Mesothelial cell of epicardium (in vitro differentiated cells): ENCODE measurements around the gene PACRG. TPM values are rescaled to one million over a fixed set of nuclear protein-coding genes. Genes with fewer than 3 reads are reported as not detected.

Experiments
- DNase-seq, 2 experiments: peaks; one replicate each; pipeline ENCODE4 v3.0.0; 2021; ENCODE audit warnings: low spot score in 2 of 2; ENCODE audit not compliant: unreplicated experiment in 2 of 2
- H3K27ac Mint-ChIP-seq: 2 replicates; pipeline ENCODE4 v1.8.0; 2021; ENCODE audit warnings: mixed read lengths
- H3K27me3 Mint-ChIP-seq: 2 replicates; pipeline ENCODE4 v1.8.0; 2021; ENCODE audit warnings: low read depth, mixed read lengths
- H3K36me3 Mint-ChIP-seq: 2 replicates; pipeline ENCODE4 v1.8.0; 2021; ENCODE audit warnings: mixed read lengths
- H3K4me1 Mint-ChIP-seq: 2 replicates; pipeline ENCODE4 v1.8.0; 2021; ENCODE audit warnings: mixed read lengths
- H3K4me3 Mint-ChIP-seq: 2 replicates; pipeline ENCODE4 v1.8.0; 2021; ENCODE audit warnings: mild to moderate bottlenecking, moderate library complexity, mixed read lengths
- H3K9me3 Mint-ChIP-seq: 2 replicates; pipeline ENCODE4 v1.8.0; 2021; ENCODE audit warnings: mixed read lengths
- total RNA-seq: library from RNA; stranded (reverse); gene quantifications from 3 replicates; pipeline ENCODE4 v1.2.1, GENCODE V29; 2021
- TF ChIP-seq, protein P1 (sequence below): fragments of 200-600 bp; sonication (generic); IDR thresholded peaks from one replicate; pipeline ENCODE4 v1.5.0; 2021; ENCODE audit warnings: antibody characterized with exemption; ENCODE audit not compliant: unreplicated experiment

The PACRG gene
- total RNA-seq, 1 donor from 2014 or later: 1.6 TPM

DNA sequence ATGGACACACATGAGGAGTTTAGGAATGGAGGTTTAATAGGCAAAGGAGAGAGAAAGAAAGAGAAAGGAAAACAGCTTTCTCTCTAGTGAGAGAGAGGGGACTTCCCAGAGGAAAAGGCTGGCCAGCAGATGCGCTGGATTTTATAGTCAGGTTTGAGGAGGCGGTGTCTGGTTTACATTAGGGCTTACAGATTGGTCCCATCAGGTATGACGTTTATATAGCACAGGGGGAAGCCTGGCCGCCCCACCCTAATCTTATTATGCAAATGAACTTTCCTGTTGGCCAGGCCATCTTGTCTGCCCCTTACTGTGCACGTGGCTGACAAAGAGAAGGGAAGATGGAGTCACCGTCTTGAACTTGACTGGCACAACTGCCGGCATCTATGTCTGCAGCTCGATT lies 600.1 kb downstream of the PACRG start:
- peaks cover 12% of the 10 kb centered on the region for H3K4me1 Mint-ChIP-seq
- no peaks in the 10 kb centered on the region for H3K27me3 Mint-ChIP-seq
- no peaks in the 10 kb centered on the region for H3K36me3 Mint-ChIP-seq
- H3K4me3 Mint-ChIP-seq: no peak overlapping the region
- TF ChIP-seq, protein P1, sequence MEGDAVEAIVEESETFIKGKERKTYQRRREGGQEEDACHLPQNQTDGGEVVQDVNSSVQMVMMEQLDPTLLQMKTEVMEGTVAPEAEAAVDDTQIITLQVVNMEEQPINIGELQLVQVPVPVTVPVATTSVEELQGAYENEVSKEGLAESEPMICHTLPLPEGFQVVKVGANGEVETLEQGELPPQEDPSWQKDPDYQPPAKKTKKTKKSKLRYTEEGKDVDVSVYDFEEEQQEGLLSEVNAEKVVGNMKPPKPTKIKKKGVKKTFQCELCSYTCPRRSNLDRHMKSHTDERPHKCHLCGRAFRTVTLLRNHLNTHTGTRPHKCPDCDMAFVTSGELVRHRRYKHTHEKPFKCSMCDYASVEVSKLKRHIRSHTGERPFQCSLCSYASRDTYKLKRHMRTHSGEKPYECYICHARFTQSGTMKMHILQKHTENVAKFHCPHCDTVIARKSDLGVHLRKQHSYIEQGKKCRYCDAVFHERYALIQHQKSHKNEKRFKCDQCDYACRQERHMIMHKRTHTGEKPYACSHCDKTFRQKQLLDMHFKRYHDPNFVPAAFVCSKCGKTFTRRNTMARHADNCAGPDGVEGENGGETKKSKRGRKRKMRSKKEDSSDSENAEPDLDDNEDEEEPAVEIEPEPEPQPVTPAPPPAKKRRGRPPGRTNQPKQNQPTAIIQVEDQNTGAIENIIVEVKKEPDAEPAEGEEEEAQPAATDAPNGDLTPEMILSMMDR: no peak
- no peak overlapping the region for H3K27ac Mint-ChIP-seq
- H3K9me3 Mint-ChIP-seq: peaks cover 9% of the 10 kb centered on the region
- DNase-seq: no peak

GRCh38 chr6:163328411-163328810 lies 600.6 kb downstream of the PACRG start:
- no peaks in the 10 kb centered on the region for H3K36me3 Mint-ChIP-seq
- DNase-seq: no peak
- H3K4me3 Mint-ChIP-seq: no peak overlapping the region
- H3K27ac Mint-ChIP-seq: no peak overlapping the region
- TF ChIP-seq, protein P1: no peak
- H3K9me3 Mint-ChIP-seq: peaks cover 9% of the 10 kb centered on the region
- H3K4me1 Mint-ChIP-seq: peaks cover 12% of the 10 kb centered on the region
- H3K27me3 Mint-ChIP-seq: no peaks in the 10 kb centered on the region

DNA sequence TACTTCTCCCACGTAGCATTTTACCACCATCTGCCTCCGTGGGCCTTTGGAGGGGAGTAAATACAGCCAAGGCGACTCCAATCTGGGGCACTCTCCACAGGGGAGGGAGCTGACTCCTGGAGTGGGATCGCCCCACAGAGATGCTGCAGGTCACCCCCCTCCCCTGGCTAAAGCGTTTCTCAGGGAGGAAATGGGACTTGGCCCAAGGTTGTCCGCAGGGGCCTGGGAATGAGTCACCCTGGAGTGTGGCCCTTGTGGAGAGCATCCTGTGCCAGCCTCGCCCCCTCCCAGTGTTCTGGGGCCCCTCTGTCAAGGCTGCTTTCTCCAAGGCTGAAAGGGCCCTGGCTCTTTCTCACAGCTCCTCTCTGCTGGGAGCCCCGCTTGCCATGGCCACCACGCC lies 602.2 kb downstream of the PACRG start:
- no peak for DNase-seq
- Mint-ChIP-seq H3K4me3 (no peak overlapping the region), H3K9me3 (peaks cover 9% of the 10 kb centered on the region), H3K4me1 (peaks cover 3% of the 10 kb centered on the region), H3K27me3 (no peaks in the 10 kb centered on the region), H3K27ac (no peak overlapping the region), H3K36me3 (no peaks in the 10 kb centered on the region)
- TF ChIP-seq, protein P1: no peak

- DNase-seq: no peak
- Mint-ChIP-seq H3K9me3 (peaks cover 9% of the 10 kb centered on the region), H3K4me3 (no peak overlapping the region), H3K4me1 (no peaks in the 10 kb centered on the region), H3K36me3 (no peaks in the 10 kb centered on the region), H3K27me3 (no peaks in the 10 kb centered on the region), H3K27ac (no peak overlapping the region)
- TF ChIP-seq, protein P1: no peak
These were observed 603.5 kb downstream of the PACRG start for GRCh38 chr6:163331245-163331644.

GRCh38 chr6:163332575-163332974 lies 604.8 kb downstream of the PACRG start:
- H3K4me3 Mint-ChIP-seq: no peak overlapping the region
- peaks cover 3% of the 10 kb centered on the region for H3K9me3 Mint-ChIP-seq
- no peaks in the 10 kb centered on the region for H3K27me3 Mint-ChIP-seq
- no peaks in the 10 kb centered on the region for H3K4me1 Mint-ChIP-seq
- no peaks in the 10 kb centered on the region for H3K36me3 Mint-ChIP-seq
- no peak overlapping the region for H3K27ac Mint-ChIP-seq
- TF ChIP-seq, protein P1: no peak
- no peak for DNase-seq

- no peak overlapping the region for H3K27ac Mint-ChIP-seq
- H3K4me1 Mint-ChIP-seq: no peaks in the 10 kb centered on the region
- DNase-seq: no peak
These were observed 605.3 kb downstream of the PACRG start for GRCh38 chr6:163333038-163333437.

More at GRCh38 chr6:163333038-163333437, 605.3 kb downstream of the PACRG start:
- TF ChIP-seq, protein P1: no peak
- H3K9me3 Mint-ChIP-seq: no peaks in the 10 kb centered on the region
- no peaks in the 10 kb centered on the region for H3K36me3 Mint-ChIP-seq
- no peaks in the 10 kb centered on the region for H3K27me3 Mint-ChIP-seq
- no peak overlapping the region for H3K4me3 Mint-ChIP-seq
